Smooth muscle cell (in vitro differentiated cells): ENCODE measurements around the gene ROGDI. TPM values are rescaled to one million over a fixed set of nuclear protein-coding genes. Genes with fewer than 3 reads are reported as not detected.

Experiments
- DNase-seq: peaks from one replicate; lab custom pipeline; 2025; ENCODE audit not compliant: unreplicated experiment; lab: John Stamatoyannopoulos, UW
- H2AFZ ChIP-seq: fragments of 200-600 bp; sonication (generic); 2 replicates; pipeline ENCODE4 v1.6.0; 2016; ENCODE audit warnings: antibody characterized with exemption, low read depth, mild to moderate bottlenecking
- H3F3A ChIP-seq: fragments of 200-600 bp; sonication (generic); 2 replicates; pipeline ENCODE4 v1.6.0; 2017; ENCODE audit warnings: antibody characterized with exemption, low read depth
- H3K27ac ChIP-seq: fragments of 200-600 bp; sonication (generic); 2 replicates; pipeline ENCODE4 v1.5.1; 2016; ENCODE audit warnings: low read depth, mild to moderate bottlenecking
- H3K27me3 ChIP-seq: fragments of 200-600 bp; sonication (generic); 2 replicates; pipeline ENCODE4 v1.6.1; 2016; ENCODE audit warnings: low read depth, mild to moderate bottlenecking
- H3K36me3 ChIP-seq: fragments of 200-600 bp; sonication (generic); 2 replicates; pipeline ENCODE4 v1.5.1; 2016; ENCODE audit warnings: low read depth
- H3K4me1 ChIP-seq: fragments of 200-600 bp; sonication (generic); 2 replicates; pipeline ENCODE4 v1.5.1; 2016; ENCODE audit warnings: low read depth
- H3K4me2 ChIP-seq: fragments of 200-600 bp; sonication (generic); 2 replicates; pipeline ENCODE4 v1.6.0; 2016; ENCODE audit warnings: mild to moderate bottlenecking
- H3K4me3 ChIP-seq: fragments of 200-600 bp; sonication (generic); 2 replicates; pipeline ENCODE4 v1.5.1; 2016; ENCODE audit warnings: mild to moderate bottlenecking
- H3K79me2 ChIP-seq: fragments of 200-600 bp; sonication (generic); 2 replicates; pipeline ENCODE4 v1.6.0; 2016; ENCODE audit warnings: low read depth, mild to moderate bottlenecking
- H3K9ac ChIP-seq: fragments of 200-600 bp; sonication (generic); 2 replicates; pipeline ENCODE4 v1.6.0; 2016; ENCODE audit warnings: low read depth
- H3K9me3 ChIP-seq: fragments of 200-600 bp; sonication (generic); replicated peaks from 2 replicates; pipeline ENCODE4 v1.5.1; 2016; ENCODE audit warnings: low read depth
- H4K20me1 ChIP-seq: fragments of 200-600 bp; sonication (generic); 2 replicates; pipeline ENCODE4 v1.6.0; 2016; ENCODE audit warnings: low read depth
- WGBS: methylation state at CpG from one replicate; pipeline ENCODE4 v1.1.7; 2016; ENCODE audit warnings: low lambda C conversion rate; 5-methylcytosine and 5-hydroxymethylcytosine counted together
- polyA plus RNA-seq: library from polyadenylated mRNA; unstranded; fragments of >200 nt; fragmentation: Nextera tagmentation; extraction: Ambion mirVana; gene quantifications from 2 replicates; pipeline ENCODE4 v1.2.1, GENCODE V29; 2016
- total RNA-seq: library from RNA; depleted of rRNA; stranded (reverse); fragments of >200 nt; gene quantifications from 2 replicates; pipeline ENCODE4 v1.2.3, GENCODE V29; 2014
- TF ChIP-seq, protein P1 (sequence below): fragments of 200-600 bp; sonication (generic); IDR thresholded peaks from 2 replicates; pipeline ENCODE4 v1.5.1; 2017; ENCODE audit warnings: borderline replicate concordance, mild to moderate bottlenecking, antibody characterized with exemption; ENCODE audit not compliant: insufficient read depth, poor library complexity, severe bottlenecking

ROGDI gene
- total and polyA plus RNA-seq, 2 experiments from 2014 or later: 21.6 to 45.6 TPM

DNA sequence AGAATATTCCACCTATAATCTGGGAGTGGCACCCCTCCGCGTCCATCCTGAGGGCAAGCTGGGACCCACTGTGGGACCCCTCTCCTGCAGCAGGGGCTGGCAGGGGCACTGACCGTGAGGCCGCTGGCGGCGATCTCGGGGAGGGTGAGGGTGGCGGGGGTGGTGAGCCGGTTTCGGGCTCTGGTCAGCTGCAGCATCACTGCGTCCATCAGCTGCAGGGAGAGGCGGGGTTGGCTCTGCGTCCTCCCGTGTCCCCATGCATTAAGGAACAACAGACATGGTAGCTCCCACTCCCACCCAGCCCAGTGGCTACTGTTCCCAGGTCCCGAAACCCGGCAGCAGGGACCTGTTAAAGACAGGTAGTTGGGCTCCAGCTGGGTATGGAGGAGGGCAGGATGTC lies 4.0 kb downstream of the ROGDI start:
- Histone ChIP-seq H3K36me3 (no peaks in the 10 kb centered on the region), H3K27ac (no peak overlapping the region), H2AFZ (no peak overlapping the region), H3K4me3 (no peak overlapping the region), H3K4me2 (no peak overlapping the region), H3K9me3 (no peaks in the 10 kb centered on the region), H3K4me1 (peaks cover 5% of the 10 kb centered on the region), H3K27me3 (no peaks in the 10 kb centered on the region), H4K20me1 (no peaks in the 10 kb centered on the region), H3K79me2 (peaks cover 4% of the 10 kb centered on the region), H3K9ac (no peak overlapping the region), H3F3A (peaks cover 5% of the 10 kb centered on the region)
- no peak for DNase-seq
- 97% methylated on average over 16 of the region's 16 CpGs for WGBS
- TF ChIP-seq, protein P1, sequence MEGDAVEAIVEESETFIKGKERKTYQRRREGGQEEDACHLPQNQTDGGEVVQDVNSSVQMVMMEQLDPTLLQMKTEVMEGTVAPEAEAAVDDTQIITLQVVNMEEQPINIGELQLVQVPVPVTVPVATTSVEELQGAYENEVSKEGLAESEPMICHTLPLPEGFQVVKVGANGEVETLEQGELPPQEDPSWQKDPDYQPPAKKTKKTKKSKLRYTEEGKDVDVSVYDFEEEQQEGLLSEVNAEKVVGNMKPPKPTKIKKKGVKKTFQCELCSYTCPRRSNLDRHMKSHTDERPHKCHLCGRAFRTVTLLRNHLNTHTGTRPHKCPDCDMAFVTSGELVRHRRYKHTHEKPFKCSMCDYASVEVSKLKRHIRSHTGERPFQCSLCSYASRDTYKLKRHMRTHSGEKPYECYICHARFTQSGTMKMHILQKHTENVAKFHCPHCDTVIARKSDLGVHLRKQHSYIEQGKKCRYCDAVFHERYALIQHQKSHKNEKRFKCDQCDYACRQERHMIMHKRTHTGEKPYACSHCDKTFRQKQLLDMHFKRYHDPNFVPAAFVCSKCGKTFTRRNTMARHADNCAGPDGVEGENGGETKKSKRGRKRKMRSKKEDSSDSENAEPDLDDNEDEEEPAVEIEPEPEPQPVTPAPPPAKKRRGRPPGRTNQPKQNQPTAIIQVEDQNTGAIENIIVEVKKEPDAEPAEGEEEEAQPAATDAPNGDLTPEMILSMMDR: no peak

DNA sequence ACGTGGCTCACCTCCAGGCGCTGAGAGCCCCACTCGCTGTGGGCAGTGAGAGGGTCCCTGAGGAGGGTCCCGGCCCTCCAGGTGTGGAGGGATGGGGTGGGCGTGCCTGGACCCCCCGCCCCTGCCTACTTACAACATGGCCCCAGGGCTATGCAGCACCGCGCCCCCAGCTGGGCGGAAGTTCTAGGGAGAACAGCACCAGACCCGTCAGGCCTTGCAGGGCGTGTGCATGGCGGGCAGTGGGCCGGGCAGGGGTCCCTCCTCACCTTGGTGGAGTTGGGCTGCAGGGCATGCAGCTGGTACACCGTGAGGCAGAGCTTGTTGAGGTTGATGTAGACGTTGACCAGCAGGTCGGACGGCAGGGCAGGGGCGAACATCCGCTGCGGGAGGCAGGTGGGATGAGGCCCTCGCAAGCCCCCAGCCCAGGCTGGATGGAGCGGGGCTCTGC lies 4.6 kb downstream of the ROGDI start:
- Histone ChIP-seq H3K27ac (no peak overlapping the region), H4K20me1 (no peaks in the 10 kb centered on the region), H3K4me2 (no peak overlapping the region), H3K4me1 (no peaks in the 10 kb centered on the region), H3K36me3 (no peaks in the 10 kb centered on the region), H2AFZ (no peak overlapping the region), H3K9me3 (no peaks in the 10 kb centered on the region), H3K4me3 (no peak overlapping the region), H3K9ac (no peak overlapping the region), H3K79me2 (peaks cover 4% of the 10 kb centered on the region), H3K27me3 (no peaks in the 10 kb centered on the region), H3F3A (no peaks in the 10 kb centered on the region)
- 94% methylated on average over 21 of the region's 22 CpGs for WGBS
- TF ChIP-seq, protein P1: no peak
- no peak for DNase-seq

DNA sequence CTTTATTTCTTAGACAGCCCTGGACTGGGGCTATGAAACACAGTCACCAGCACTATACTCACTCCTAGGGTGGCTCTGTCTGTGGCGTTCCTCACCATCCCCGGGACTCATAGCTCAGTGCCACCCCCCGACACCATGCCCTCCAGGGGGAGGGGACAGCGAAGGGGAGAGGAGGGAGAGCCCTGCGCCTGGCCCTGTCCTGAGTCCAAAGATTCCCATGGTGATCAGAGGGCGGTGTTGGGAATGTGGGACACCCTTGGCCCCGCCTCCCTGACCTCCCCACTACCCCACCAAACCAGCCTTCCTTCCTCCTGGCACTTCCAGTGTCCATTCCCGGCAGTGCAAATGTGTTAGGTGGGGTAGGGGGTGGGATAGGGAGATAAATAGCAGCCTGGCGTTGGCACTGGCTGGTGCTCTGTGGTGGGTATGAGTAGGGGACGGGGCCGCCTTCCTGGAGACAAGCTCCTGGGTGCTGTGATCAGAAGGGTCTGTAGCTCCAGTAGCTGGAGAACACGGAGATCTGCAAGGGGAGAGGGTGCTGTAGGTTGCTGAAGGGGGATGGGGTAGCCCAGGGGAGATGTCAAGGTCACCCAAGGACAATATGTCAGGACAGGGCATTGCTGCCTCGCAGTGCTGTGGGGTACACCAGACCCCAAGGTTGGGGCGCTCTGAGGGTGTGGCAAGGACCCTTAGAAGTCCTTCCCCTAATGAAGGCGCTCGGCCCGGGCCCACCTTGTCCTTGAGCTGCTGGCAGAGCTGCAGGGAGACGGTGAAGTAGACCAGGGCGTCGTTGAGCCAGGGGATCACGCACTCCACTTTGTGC lies 5.2 kb downstream of the ROGDI start:
- WGBS: 88% methylated on average over 17 of the region's 21 CpGs
- Histone ChIP-seq H3K9me3 (no peaks in the 10 kb centered on the region), H3K9ac (no peak overlapping the region), H3K27me3 (no peaks in the 10 kb centered on the region), H2AFZ (no peak overlapping the region), H3K79me2 (peaks cover 4% of the 10 kb centered on the region), H3K4me3 (no peak overlapping the region), H3K4me1 (no peaks in the 10 kb centered on the region), H4K20me1 (no peaks in the 10 kb centered on the region), H3K36me3 (no peaks in the 10 kb centered on the region), H3K27ac (no peak overlapping the region), H3K4me2 (no peak overlapping the region), H3F3A (no peaks in the 10 kb centered on the region)
- DNase-seq: no peak
- TF ChIP-seq, protein P1: no peak
